Activated CD8-positive, alpha-beta memory T cell treated with anti-CD3 and anti-CD28 coated beads, Interleukin-2, amount 50 U/mL, for 24 hours (primary cell): ENCODE measurements around the gene IQSEC1.
"Not testable (repeated sequence)": the region's sequence is repeated elsewhere in the genome, so short reads cannot be mapped to it uniquely, and the experiment has no call there.

Experiments used
- DNase-seq: peaks from one replicate; pipeline ENCODE4 v3.0.0-alpha.2; 2020; ENCODE audit errors: extremely low read depth

Gene IQSEC1

GRCh38 chr3:12893247-12893646, 180.0 kb downstream of the IQSEC1 start:
- no peak for DNase-seq

DNA sequence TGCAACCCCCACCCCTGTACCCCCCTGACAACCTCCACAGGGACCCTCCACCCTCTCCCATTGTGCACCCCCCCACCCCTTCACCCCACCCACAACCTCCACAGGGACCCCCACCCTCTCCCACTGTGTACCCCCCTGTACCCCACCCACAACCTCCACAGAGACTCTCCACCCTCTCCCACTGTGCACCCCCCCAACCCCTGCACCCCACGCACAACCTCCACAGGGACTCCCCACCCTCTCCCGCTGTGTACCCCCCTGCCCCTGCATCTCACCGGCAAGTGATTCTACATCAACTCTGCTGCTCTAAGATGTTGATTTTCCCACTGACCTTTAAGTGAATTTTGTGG, 180.4 kb downstream of the IQSEC1 start:
- no peak for DNase-seq

DNA sequence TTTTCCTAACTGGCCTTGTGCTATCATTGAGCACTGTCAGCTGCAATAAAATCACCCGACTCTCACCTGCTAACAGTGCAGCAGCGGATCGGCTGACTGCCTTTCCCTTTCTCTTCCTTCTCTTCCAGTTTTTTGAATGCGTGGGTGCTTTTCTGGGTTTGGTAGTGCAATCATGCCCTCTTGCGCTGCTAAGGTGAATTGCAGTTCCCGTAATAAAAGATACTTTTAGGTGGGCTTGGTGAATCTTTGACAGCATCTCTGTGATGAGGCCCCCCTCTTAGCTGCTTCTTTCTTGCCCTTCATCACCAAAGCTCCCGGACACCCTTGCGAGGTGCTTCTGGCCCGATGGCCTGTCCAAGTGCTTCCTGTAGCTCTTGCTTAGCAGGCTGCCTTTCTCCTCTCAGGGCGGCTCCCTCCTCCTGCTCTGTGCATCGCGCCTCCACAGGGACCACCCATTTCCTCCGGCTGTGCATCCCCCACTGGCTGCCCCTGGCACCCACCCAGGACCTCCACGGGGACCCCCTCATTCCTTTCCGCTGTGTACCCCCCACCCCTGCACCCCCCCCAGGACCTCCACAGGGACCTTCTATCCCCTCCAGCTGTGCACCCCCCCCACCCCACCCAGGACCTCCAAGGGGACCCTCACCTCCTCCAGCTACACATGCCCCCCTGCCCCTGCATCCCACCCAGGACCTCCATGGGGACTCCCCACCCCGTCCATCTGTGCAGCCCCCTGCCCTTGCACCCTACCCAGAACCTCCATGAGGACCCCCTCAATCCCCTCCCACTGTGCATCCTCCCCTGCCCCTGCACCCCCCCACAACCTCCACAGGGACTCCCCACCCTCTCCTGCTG, 181.0 kb downstream of the IQSEC1 start:
- DNase-seq = no peak

GRCh38 chr3:12891391-12891984, 181.7 kb downstream of the IQSEC1 start:
- no peak for DNase-seq

DNA sequence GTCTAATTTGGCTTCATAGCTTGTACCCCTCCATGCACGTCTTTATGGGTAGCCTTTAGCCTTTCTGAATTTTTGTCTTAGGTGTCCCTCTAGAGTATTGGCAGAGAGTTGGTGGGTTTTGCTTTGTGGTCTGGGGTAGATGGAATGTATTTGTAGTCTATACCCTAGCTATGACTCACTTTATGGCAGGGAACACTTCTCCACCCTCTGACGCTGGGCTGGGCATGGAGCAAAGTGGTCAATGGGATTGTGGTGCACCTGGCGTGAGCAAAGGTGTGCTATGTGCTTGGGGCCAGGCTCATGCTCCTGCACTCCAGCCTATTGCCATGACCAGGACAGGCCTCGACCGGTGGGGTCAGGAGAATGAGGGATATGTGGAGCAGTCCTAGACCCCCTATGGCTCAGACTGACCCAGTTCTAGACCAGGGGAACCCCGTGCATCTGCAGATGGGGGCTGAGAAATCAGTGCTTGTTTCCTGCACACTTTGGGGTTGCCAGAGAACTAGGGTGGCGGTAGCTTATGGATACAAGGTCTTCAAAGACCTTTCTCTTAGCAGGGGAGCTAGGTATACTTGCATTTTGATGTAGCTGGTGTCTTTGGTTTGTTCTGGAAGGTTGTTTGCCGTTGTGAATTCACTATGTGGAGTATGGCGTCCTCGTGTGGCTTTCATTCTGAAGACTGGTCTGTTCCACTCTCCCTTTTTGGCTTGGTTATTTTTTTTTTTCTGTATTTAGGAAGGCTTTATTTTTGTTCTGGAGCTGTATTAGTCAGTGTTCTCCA, 182.4 kb downstream of the IQSEC1 start:
- DNase-seq = no peak

- no peak for DNase-seq
Measured at GRCh38 chr3:12886736-12887135, 186.5 kb downstream of the IQSEC1 start.

DNA sequence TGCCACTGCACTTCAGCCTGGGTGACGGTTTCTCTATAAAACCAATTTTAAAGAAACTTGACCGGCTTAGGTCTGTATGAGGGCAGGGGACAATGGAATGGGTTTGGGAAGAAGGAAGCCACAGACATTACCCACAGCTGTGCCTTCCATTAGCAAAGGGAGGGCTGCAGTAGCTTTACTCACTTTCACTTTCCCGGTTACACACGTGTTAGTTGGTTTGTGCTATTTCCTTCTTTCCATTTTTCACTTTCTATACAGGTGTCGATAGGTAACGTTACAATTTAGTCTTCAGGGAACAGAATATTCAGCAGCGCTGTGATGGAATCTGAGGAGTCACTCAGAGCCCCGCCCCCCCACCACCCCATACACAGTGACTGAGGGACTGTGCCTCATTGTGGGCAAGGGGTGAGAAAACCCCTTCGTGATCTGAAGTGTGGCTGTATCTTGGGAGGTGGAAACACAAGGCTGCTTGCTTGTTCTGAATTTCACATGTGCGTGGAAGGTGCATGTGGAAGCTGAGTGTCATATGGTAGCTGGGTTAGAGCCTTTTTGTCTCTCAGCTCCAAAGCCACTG, 187.0 kb downstream of the IQSEC1 start:
- DNase-seq = no peak

DNA sequence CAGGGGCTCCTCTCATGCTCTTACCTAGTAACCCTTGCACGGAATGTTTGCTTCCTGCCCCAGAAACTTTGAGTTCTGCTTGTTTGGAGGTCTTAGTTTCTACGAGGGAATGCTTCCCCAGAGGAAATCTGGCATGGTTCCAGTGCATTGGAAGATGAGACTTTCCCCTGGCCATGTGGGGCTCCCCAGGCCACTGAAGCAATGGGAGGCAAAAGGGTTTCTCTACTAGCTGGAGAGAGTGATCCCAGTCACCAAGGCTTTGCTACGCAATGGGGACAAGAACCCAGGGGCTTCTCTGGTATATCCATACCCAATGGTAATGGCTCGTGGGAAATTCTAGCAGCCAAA, 187.7 kb downstream of the IQSEC1 start:
- no peak for DNase-seq

- DNase-seq = no peak
Measured at GRCh38 chr3:12884790-12885582, 188.2 kb downstream of the IQSEC1 start.

GRCh38 chr3:12884186-12884680, 189.0 kb downstream of the IQSEC1 start:
- DNase-seq = no peak

- DNase-seq = no peak
Measured at GRCh38 chr3:12882336-12883310, 190.6 kb downstream of the IQSEC1 start.

DNA sequence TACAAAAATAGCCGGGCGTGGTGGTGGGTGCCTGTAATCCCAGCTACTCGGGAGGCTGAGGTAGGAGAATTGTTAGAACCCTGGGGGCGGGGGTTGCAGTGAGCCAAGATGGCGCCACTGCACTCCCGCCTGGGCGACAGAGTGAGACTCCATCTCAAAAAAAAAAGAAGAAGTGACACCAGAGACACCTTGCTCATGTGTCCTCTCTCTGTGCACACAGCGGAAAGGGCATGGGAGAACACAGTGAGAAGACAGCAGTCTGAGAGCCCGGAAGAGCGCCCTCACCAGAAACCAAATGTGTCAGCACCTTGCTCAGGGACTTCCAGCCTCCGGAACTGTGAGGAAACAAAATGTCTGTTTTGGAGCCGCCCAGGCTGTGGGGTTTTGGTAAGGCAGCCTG, 191.4 kb downstream of the IQSEC1 start:
- not testable (repeated sequence) for DNase-seq

- no peak for DNase-seq
Measured at GRCh38 chr3:12879191-12879815, 193.9 kb downstream of the IQSEC1 start.

GRCh38 chr3:12878758-12879157, 194.5 kb downstream of the IQSEC1 start:
- DNase-seq = not testable (repeated sequence)

- DNase-seq = no peak
Measured at GRCh38 chr3:12878141-12878574, 195.1 kb downstream of the IQSEC1 start.

DNA sequence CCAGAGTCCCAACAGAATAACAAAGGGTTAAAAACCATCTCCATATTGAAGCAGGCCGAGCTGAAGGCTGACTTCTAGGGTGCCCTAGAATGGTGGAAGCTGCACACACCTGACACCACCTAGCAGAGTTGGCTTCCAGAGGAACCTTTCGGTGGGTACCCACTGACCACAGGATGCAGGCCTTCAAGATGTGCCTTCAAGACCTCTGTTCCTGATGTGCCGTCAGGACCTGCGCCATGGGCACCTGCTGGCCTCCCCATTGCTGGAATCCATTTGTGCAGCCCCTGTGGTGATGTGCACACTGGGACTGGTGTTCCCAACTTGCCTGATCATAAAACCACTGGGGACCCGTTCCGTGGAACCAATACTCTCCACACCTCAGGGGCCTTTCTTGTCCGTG, 196.2 kb downstream of the IQSEC1 start:
- no peak for DNase-seq

- no peak for DNase-seq
Measured at GRCh38 chr3:12875857-12876836, 197.1 kb downstream of the IQSEC1 start.

- no peak for DNase-seq
Measured at GRCh38 chr3:12871404-12871983, 201.7 kb downstream of the IQSEC1 start.
